ENCODE data around the gene NKIRAS2.
A peak's percentile ranks its signal among the peaks of the same experiment; 100 is the strongest.

NKIRAS2 gene

DNA sequence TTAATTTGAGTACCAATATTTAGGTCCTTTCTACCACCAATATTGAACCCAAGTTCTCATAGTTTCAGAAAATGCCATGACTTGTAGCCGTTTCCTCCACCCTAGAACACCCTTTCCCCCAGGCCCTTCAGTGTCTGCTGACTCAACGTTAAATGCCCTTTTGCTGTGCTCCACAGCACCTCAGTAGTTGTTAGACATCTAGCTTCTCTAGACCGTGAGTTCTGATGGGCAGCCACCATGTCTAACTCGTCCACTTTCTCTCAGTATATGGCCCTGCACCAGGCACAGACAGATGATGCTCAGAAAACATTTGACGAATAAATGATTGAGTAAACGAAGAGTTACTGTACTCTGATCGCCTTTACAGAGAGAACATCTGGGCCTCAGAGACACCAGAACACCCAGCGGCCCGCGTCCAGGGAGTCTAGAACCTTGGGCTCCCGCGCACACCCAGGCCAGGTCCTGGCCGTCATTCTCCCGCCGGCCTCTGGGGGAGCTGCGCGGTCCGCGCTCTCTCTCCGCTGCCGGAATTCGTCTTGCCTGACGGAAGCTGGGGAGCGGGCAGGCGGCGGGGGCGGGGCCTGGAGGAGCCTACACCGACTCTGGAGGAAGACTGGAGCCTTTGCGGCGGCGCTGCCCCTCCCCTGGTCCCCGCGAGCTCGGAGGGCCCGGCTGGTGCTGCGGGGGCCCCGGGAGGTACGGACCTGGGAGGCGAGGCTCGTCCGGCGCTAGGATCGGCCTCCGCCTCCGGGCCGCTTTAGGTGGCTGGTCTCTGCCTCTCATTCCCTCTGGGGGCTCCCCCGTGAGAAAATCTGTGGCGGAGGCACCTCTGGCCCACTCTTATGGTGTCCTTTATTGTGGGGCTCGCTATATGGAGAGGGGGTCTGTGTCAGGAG, at the start of gene NKIRAS2:
Gene NKIRAS2, plus strand, starts transcription at position 582 of the 896 bp plus-strand sequence. CDS start 1,488 bp downstream, outside the sequence.
- peak; percentile 94 for DNase-seq

DNA sequence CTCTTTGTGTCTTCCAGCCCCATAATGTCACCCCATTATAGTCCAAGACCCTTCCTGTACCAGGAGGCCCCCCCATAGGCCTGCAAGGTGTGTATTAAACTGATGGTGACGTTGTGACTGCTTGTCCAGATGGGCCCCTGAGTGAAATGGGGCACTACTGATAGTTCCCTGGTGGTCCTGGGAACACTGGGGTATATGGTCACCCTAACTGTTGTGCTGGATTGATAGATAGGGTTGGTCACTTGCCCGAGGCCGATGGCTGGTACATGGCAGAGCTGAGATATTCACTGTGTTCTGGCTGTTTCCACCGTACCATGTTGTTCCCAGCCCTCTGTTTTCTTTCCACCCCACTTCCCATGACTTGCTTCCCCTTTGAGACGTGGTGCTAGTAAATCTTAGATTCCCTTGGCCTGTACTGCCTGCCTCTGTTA, 49.0 kb upstream of the NKIRAS2 start:
- no peak for DNase-seq

DNA sequence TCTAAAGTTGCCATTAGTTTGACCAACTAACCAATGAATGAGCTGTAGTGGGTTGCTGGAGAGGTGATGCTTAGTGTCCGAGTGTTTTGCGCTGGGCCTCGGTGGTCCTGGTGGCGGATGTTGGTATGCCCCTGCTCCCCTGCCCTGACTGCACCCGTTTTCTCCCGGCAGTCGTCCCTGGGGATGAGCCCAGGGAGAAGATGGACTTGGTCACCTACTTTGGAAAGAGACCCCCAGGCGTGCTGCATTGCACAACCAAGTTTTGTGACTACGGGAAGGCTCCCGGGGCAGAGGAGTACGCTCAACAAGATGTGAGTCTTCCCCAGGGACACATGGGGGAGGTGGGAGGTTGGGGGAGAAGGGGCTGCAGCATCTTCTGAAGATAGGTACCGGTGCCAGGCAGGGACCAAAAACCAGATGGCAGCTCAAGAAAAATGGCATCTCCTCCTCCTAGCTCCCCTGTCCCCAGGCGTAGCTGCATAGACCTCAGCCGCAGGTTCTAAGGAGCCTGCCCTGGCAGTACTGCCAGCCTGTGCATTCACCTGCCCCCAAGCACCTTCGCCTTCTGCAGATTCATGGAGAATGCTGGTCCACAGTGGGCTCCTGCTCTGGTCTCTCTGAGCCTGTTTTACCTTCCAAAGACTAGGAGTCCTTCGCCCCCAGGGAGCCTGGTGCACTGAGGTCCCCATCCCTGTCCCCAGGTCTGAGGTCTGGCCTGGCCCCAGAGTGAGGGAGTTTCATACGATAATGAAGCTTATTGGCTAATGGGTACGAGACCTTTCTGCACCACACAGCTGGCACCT, 48.0 kb upstream of the NKIRAS2 start:
- no peak for DNase-seq

DNA sequence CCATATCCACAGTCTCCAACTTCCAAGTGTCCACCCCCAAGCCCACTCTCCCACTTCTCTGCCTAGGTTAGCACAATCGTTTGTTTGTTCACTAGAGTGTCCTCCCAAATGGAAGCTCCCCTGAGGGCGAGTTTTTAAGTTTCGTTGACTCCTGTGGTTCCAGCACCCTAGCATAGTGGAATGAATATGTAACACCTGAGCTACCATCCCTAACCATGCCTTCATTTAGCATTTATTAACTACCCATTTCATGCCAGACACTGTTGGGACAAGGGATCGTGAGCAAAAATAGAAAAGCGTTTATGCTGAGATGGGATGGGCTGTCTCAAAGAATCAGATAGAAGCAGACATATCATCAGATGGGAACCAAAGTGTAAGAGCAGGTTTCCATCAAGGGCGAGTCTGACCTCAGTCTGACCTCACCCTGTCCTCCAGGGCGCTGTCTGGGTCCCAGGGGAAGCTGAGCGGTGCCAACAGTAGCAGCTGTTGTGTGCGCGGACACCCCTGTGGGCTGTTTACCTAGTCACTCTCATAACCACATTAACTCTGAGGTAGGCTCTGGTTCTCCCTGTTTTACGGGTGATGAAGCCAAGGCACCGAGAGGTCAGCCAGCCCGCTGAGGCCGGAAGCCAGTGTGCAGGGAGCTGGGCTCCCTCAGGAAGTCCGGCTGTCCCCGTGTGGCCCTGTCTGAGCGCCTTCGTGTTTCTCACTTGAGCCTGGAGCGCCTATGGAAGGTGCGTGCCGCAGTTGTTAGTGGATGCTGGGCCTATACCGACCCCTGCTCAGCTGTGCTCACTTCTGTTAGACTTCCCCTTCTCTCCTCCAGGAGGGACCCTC, 47.1 kb upstream of the NKIRAS2 start:
- DNase-seq, result peak; percentile 20

DNA sequence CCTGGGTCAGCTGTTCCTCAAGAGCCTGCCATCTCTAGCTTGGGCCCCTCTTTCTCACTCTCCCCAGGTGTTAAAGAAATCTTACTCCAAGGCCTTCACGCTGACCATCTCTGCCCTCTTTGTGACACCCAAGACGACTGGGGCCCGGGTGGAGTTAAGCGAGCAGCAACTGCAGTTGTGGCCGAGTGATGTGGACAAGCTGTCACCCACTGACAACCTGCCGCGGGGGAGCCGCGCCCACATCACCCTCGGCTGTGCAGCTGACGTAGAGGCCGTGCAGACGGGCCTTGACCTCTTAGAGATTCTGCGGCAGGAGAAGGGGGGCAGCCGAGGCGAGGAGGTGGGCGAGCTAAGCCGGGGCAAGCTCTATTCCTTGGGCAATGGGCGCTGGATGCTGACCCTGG, 46.5 kb upstream of the NKIRAS2 start:
- DNase-seq, result no peak

DNA sequence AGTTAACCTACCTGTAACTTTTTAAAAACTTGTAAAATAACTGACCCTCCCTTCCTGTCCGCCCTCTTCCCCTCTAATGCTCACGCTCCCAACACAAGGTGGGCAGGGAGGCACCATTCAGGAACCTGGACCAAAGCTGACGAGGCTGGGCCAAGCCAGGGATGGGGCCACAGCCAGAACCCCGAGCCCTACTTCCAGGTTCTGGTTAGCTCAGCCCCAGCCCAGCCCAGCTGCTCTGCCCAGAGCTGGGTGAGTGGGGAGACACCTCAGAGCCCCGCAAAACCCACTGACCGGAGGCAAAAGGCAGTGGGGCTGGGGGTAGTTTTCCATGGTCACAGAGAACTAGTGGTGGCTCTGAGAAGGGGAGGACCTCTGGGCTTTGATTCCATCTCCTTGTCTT, 45.9 kb upstream of the NKIRAS2 start:
- no peak for DNase-seq

DNA sequence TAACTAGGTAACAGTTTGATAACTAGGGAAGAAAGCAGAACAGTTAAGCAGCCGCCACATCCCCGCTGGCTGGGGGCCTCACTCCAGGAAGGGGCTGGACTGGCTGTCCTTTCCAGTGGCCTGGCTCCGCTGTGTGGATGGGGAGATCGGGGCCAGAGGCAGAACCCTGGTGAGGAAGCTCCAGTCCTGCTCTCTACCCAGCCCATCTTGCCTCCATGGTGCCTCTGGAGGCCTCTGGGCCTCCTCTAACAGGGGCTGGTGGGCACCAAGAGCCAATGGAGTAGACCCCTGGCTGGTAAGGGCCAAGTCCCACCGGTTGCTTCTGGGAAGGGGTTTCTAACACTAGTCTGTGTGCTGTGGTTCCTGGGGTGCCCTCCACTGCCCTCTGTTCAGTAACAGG, 45.2 kb upstream of the NKIRAS2 start:
- DNase-seq, result no peak

DNA sequence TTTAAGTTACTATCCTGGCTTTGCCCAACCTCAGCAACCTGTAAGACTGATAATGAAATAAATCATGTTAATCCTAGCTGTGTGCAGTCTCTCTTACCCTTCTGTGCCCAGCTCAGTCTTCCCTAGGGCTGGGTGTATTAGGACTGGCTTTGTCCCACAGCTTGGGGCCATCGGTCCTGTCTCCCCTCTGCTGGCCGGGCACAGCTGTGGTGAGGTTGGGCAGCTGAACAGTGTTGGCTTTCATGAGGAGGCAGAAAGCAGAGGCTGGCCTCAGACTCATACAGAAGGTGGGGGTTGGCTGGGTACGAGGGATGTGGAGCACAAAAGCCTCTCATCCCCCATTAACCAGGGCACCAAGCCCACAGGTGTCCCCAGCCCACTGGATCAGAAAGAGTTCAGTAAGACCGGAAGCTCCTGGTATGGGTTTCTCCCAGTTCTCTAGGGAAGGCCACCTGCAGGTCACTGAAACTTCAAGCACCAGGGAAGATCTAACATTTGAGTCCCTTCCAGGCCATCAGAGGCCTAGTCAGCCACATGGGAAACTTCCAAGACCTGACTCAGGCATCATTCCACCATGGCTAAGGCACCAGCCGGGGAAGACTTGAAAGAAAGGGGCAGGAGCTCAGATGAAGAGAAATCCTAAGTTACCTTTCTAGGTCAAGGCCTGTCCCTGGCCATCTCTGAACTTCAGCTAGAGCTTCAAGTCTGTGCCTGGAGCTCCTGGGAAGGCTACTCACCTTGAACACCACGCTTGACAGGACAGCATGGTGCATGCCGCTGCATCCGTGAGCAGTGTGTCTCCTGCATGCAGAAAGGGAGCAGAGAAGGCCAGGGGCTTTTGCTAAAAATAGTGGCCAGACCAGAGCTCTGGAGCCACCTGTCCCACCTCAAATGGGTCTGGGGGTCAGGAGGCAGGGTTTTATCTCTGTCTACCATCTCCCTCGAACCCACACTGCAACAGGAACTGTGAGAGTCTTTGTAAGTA, 44.5 kb upstream of the NKIRAS2 start:
- no peak for DNase-seq

DNA sequence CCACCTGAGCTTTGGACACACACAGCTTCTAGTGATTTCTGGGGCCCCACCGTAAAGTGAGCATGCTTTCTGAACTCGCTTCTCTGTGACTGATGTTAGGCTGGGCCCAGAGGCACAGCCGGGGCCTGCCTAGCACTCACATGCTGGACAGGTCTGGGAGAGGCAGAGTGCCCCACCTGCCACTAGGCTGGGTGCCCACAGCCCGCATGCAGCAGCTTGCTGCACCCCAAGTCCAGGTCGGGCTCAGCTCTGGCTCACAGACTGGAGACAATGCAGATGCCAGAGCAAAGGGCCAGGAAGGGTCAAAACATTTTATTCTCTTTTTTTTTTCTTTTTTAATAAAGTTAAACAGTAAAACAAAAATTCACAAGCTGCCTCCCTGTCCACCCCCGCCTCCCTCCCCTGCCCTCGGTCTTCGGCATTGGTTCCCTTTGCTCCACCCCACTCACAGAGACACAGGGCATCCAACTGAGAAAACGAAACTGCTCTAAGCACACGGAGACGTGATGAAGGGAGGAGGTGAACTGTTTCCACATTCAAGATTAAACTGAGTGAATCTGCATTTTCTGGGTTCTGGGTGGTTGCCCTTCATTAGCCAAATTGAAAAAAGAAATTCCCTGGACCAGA, 43.6 kb upstream of the NKIRAS2 start:
- DNase-seq, result no peak

DNA sequence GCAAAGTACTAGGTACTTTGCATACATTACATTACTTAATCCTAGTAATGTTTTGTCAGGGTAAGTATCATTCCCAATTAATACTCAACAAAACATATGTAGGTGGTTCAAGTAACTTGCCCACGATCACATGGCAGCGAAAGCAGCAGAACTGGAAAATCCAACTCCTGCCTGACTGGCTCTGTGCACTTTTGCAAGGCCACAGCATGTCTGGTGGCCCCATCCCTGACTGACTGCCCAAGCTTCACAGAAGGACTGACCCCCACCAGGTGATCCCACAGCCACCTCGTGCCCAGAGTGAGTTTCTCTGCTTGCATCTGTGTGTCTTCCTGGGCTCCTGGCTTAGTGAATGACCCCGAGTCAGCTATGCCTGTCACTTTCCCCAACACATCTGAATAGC, 41.9 kb upstream of the NKIRAS2 start:
- DNase-seq, result peak; percentile 15

DNA sequence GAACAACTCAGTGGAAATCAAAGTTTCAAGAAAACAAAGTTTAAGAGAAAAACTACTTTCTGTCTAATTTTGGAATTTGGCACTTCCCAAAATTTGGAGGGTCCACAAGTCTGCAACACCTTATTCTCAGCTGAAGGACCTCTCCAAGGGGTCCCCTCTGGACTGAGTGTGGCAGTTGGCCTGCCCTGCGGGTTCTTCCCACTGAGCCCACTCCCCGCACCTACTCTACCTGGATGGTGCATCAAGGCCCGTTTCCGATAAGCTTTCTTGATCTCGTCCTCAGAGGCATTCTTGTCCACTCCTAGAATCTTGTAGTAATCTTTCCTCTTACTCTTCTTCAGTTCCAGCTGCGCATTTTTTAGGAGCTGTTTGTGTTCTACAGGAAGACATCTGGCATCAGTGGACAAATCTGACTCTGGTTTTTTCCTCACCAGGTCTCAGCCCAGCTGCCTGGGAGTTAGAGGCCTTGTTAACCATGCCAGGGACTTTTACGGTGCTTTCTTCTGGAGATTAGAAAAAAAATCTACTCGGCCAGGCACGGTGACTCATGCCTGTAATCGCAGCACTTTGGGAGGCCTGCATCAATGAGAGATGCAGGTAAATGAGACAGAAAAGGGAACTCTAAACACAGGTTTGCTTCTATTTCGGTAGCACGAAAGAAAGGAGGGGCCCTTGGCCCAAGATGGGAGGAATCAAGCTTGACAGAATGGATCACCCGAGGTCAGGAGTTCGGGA, 37.7 kb upstream of the NKIRAS2 start:
- DNase-seq, result no peak

DNA sequence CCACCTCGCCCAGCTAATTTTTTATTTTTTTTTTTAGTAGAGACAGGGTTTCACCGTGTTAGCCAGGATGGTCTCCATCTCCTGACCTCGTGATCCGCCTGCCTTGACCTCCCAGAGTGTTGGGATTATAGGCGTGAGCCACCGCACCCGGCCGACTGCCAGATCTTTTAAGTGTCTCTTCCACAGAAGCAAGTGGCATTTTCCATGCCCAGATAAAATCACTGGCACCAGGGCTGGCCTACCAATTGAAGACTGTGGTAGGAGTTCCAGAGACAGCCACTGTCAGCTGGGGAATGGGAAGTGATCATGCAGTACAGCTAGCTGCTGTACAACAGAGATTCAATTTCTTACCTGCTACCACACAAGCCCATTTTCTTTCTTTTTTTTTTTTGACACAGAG, 35.4 kb upstream of the NKIRAS2 start:
- DNase-seq, result no peak

DNA sequence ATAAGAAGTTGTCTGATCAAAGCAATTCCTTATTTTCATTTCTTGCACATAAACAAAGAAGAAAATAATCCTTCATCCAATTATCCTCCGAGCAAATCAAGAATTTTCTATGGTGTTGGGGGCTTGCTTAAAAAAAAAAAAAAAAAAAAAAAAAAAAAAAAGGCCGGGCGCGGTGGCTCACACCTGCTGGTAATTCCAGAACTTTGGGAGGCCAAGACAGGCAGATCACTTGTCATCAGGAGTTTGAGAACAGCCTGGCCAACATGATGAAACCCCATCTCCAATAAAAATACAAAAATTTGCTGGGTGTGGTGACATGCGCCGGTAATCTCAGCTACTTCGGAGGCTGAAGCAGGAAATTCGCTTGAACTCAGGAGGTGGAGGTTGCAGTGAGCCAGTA, 34.0 kb upstream of the NKIRAS2 start:
- no peak for DNase-seq

DNA sequence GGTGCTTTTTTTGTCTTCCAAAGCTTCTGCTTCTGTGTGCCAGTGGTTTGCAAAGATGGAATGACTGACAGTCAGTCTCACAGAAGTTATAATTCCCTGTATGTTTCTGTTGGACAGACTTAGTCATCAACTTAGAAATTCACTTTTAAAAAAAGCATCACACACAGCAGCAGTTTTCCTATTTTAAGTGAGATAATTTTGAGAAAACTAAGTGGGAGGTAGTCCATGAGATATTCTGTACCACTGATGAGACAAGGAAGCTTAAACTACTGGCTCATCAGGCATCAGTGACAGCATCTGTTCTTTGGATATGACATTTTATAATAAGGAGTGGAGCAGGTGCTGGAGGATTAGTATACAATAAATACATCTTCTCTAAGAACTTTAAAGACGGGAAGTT, 33.3 kb upstream of the NKIRAS2 start:
- no peak for DNase-seq

DNA sequence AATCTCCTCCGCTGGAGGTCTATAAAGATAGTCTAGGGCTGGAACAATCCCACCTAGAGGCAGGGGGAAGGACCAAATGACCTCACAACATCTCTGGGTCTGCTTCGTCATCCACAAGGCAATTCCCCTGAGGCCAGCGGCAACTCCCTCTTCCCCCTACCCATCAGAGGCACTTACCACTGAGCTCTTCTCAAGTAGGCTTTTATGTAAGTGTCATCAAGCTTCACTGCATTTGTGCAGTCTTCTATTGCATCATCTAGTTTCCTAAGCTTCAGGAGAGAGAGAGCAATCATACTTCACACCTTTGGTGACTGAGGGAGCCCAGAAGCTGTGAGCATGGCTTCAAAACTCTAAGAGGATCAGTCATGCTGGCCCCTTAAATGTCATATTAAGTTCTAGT, 32.2 kb upstream of the NKIRAS2 start:
- no peak for DNase-seq

DNA sequence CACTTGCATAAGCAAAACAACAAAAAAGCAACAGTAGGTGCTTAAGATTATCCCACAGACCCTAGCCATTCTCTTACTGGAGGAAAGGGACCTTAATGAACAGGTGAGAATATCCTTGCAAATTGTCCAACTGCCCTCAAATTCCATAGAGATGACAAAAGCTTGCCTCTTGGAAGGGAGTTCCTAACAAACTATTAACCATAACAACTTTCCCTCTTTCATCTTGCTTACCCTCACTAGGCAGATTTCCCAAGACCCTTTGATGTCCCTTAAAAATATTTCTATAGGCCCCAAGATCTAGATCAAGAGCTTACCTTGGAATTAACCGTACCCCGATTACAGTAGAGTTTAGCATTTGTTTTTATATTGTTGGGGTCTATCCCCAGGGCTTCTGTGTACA, 31.5 kb upstream of the NKIRAS2 start:
- DNase-seq, result no peak

DNA sequence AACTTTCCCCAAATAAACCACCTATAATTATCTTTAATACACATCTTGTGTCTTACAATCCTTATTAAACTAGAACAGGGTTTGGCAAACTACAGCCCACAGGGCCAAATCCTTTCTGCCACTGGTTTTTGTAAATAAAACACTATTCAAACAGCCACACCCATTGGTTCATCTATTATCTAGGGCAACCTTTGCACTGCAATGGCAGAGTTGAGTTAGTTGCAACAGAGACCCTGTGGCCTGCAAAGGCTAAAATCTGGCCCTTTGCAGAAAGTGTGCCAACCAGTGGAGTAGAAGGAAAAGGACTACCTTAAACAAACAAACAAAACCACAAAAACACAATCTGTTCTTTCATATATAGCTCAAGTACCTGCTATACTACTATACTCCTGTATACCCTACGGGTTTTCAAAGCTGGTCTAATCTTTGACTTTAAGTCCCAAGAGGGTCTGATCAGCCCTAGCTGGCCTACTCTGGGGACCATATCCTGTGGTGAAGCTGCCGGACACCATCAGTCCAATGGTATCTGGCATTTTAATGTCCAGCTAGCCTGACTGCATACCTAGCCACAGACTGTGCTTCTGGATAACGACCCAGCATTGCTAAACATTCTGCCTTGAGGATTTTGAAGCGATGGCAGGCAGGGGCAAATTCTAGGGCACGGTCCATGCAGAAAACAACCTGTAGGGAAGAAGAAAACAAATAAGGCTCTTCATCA, 30.0 kb upstream of the NKIRAS2 start:
- DNase-seq, result no peak

DNA sequence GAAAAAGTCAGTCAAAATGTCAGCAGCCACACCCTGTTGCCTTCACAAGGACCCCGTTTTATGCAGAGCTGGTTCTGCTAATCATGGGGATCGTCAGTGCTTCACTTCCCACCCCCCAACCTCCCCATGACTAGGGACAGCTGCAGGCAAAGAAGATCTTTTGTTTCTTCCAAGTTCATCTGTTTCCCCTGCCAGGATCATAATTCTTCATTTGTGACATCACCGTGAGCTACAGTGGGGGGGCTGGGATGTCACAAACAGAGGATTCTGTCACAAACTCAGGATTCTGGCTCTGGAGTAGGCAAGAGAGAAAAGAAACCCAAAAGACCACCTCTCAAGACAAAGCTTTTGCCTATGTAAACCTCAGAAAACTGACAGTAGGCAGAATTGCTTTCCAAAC, 27.3 kb upstream of the NKIRAS2 start:
- no peak for DNase-seq

DNA sequence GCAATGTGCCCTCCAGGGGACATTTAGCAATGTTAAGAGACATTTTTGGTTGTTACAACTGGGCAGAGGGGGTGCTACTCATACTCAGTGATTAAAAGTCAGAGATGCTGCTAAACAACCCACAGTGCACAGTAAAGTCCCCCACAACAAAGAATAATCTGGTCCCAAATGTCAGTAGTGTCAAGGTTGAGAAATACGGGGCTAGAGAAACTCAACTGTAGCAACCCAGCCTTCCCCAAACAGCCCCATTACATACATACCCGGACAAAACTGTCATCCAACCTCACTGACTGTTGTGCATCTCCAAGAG, 23.1 kb upstream of the NKIRAS2 start:
- DNase-seq, result no peak

DNA sequence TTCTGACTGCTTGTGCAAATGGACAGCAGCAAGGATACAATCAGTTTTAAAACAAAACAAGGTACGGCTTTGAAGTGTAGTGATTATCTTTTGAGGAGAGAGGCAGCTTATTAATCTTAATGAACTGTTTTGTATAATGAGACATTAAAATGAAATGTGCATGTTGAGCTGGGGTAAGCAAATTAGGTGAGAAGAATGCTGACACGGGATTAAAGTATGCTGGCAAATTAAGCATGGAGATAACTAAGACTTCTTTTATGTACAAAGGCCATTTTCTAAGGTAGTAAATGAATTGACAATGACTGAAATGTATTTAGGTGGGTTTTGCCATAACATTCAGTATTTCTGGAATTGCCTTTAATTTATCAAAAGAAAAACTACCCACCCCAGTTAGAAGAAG, 21.4 kb upstream of the NKIRAS2 start:
- no peak for DNase-seq
